ENCODE measurements around the gene FOXJ3. TPM values are rescaled to one million over a fixed set of nuclear protein-coding genes. Genes with fewer than 3 reads are reported as not detected.

FOXJ3 gene
- total and polyA plus RNA-seq, 2 of the 8 experiments (the other 6 are each of a cell fraction or from before 2014, with no cell fraction given): 48.6 to 51.9 TPM

DNA sequence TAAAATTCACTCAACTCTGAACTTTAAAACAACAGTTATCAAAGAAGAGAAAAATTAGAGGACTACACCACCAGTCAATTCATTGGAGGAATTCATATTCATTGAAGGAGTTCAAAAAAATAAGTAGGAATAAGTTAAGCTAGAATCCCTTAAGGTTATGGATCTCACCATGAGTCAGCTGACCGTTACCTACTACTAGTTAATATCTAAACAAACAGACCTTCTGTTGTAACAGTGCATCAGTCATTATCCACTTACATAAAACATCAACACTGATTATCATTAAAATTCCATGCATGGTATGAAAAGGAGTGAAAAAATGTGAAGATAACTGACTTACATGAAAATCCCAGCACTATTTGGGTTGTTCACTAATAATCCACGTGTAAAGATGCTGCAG, 44.9 kb downstream of the FOXJ3 start:
- FAIRE-seq: no peak
- Histone ChIP-seq H3K79me1 (ENCODE audit: low read depth, low read length) (peaks cover 2% of the 10 kb centered on the region; the same call in 1 of the 2 replicates), H3K4me1 (replicated peaks in 1 of 4; ENCODE audit: control insufficient read depth in 3 of 4, insufficient read depth in 4 of 4, low read length in 3 of 4) (no peaks in the 10 kb centered on the region; a peak in 1 of 7 replicates), H3K4ac (replicated peaks; ENCODE audit: insufficient read length, low read depth, low read length) (no peak overlapping the region), H3K9me3 (ENCODE audit: insufficient read depth in 2 of 2, low read depth in 1 of 2, low read length in 1 of 2) (no peaks in the 10 kb centered on the region), H2AK5ac (ENCODE audit: low read depth, low read length) (no peak overlapping the region), H3K23ac (ENCODE audit: insufficient read length) (no peak overlapping the region), H4K8ac (ENCODE audit: extremely low read depth, insufficient read depth, low read length) (no peak overlapping the region), H3K4me2 (ENCODE audit: insufficient read depth in 1 of 2, low read depth in 2 of 2, low read length in 2 of 2) (no peak overlapping the region), H2BK5ac (ENCODE audit: low read depth, low read length) (no peak overlapping the region), H4K91ac (replicated peaks; ENCODE audit: insufficient read length, low read length) (no peak overlapping the region), H3K4me3 (ENCODE audit: extremely low read depth in 1 of 4, insufficient read depth in 2 of 4, low read depth in 3 of 4, low read length in 4 of 4) (no peak overlapping the region), H3K79me2 (ENCODE audit: control insufficient read depth in 1 of 2, insufficient read depth in 2 of 2, low read length in 2 of 2) (peaks cover 0 to 69% of the 10 kb centered on the region in 2 experiments; a peak in 2 of 4 replicates), H3K56ac (replicated peaks; ENCODE audit: insufficient read length, low read depth, low read length) (no peak overlapping the region), H3K27me3 (replicated peaks in 1 of 4; ENCODE audit: control insufficient read depth in 3 of 4, extremely low read depth in 1 of 4, insufficient read depth in 3 of 4, low read length in 3 of 4) (no peaks in the 10 kb centered on the region), H3K18ac (ENCODE audit: extremely low read depth, low read length) (no peak overlapping the region), H2BK120ac (replicated peaks; ENCODE audit: low read depth, low read length) (no peak overlapping the region), H3K14ac (ENCODE audit: insufficient read length) (no peak overlapping the region), H3K36me3 (ENCODE audit: control insufficient read depth in 2 of 4, insufficient read depth in 4 of 4, low read length in 3 of 4) (no peaks in the 10 kb centered on the region), H2BK12ac (ENCODE audit: low read depth, low read length) (no peak overlapping the region), H2BK15ac (ENCODE audit: low read length) (no peak overlapping the region), H4K5ac (ENCODE audit: insufficient read length, low read depth, low read length) (no peak overlapping the region), H2BK20ac (ENCODE audit: low read length) (no peak overlapping the region), H3K9ac (replicated peaks in 1 of 4; ENCODE audit: extremely low read depth in 1 of 4, low read depth in 3 of 4, low read length in 3 of 4) (no peak overlapping the region), H4K20me1 (replicated peaks in 1 of 2; ENCODE audit: control insufficient read depth in 1 of 2, insufficient read depth in 2 of 2, low read length in 2 of 2) (no peaks in the 10 kb centered on the region), H2AFZ (ENCODE audit: low read length) (no peak overlapping the region), H3K23me2 (ENCODE audit: low read depth, low read length) (no peaks in the 10 kb centered on the region), H3K27ac (ENCODE audit: low read depth, low read length) (no peak overlapping the region)
- WGBS, 2 experiments (ENCODE audit: extremely low coverage in 1 of 2, insufficient coverage in 1 of 2, insufficient read length in 1 of 2, insufficient replicate concordance in 2 of 2, low coverage in 1 of 2, low lambda C conversion rate in 2 of 2, missing lambda C conversion rate in 1 of 2): 83% methylated on average over 2 of the region's 2 CpGs; no CpG with 5 or more reads in 1 of the 2 experiments
- DNase-seq (ENCODE audit: low read depth in 1 of 2, low spot score in 2 of 2): no peak
- ChIA-PET CTCF (ENCODE audit: partially characterized antibody) (no interaction called here), POLR2A (ENCODE audit: partially characterized antibody) (interaction anchor here (1.6 kb wide), 1 partner anchor 35 kb away, joined by 3 read pairs; no protein-coding TSS in a partner anchor)
- TF ChIP-seq CEBPB (IDR thresholded peaks at IDR 0.05; ENCODE audit: low read depth, low read length): no peak
- no peak for TF ChIP-seq CBX5 (IDR thresholded peaks at IDR 0.05; ENCODE audit: low read depth, low read length)

Measured in H1 (cell line).